IPS-NIHi7 (cell line): ENCODE measurements around the gene POLR3E.
A peak's percentile ranks its signal among the peaks of the same experiment; 100 is the strongest.

Source experiments
- DNase-seq: peaks from one replicate; pipeline ENCODE4 v3.0.0; 2012; ENCODE audit warnings: mixed read lengths; ENCODE audit errors: extremely low spot score

The POLR3E gene, protein sequence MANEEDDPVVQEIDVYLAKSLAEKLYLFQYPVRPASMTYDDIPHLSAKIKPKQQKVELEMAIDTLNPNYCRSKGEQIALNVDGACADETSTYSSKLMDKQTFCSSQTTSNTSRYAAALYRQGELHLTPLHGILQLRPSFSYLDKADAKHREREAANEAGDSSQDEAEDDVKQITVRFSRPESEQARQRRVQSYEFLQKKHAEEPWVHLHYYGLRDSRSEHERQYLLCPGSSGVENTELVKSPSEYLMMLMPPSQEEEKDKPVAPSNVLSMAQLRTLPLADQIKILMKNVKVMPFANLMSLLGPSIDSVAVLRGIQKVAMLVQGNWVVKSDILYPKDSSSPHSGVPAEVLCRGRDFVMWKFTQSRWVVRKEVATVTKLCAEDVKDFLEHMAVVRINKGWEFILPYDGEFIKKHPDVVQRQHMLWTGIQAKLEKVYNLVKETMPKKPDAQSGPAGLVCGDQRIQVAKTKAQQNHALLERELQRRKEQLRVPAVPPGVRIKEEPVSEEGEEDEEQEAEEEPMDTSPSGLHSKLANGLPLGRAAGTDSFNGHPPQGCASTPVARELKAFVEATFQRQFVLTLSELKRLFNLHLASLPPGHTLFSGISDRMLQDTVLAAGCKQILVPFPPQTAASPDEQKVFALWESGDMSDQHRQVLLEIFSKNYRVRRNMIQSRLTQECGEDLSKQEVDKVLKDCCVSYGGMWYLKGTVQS

DNA sequence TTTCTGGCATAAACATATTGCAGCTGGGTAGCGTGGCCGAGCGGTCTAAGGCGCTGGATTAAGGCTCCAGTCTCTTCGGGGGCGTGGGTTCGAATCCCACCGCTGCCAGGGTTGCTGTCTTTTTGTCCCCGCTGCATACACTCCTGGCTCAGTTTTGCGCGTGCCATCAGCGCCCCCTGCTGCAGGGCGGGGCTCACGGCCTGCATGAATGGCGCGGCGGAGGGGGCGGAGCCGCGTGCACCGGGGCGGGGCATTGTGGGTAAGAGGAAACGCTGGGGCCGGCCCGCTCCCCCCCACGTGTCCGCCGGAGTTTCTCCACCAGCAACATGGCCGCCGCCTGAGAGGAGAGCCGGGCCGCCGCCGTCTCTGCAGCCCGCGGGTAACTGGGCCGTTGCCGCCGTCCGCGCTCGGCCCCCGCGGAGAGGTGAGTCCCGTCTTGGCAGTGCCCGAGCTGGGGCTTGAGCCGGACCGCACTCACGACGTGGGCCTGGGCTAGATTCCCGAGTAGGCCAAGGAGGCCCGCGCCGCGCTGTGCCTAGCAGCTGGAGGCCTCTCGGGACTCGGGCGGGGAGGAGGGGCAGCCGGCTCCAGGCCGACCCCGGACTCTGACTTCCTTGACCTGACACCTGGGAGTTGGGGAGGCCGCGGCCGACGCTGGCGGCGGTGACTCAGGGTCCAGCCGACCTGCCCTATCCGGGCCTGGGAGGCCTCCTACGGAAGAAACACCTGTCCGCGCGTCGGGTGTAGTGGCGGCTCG lies at the start of gene POLR3E:
TSS of gene POLR3E (plus strand) at position 296 of the 757 bp plus-strand sequence. CDS start 5,560 bp downstream, outside the sequence.
- DNase-seq, result peak; percentile 97

DNA sequence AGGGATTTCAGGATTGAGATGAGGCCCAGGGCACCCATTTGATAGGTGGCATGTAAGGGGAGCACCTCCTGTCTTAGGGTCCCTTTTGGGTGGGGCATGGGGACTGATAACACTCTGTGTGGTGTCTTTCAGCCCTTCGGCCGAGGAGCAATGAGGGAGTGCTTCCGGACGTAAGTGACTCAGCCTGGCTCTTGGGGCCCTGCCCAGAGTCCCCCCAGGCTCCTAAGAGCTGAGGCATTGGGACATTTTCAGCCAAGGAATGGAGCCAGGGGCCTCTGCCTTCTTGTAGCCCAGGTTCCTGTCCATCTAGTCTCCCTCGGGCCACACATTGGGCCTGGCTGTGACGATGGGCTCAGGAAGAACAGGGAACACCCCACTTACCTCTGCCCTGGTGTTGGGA lies 46.7 kb upstream of the POLR3E start:
- DNase-seq, result no peak

DNA sequence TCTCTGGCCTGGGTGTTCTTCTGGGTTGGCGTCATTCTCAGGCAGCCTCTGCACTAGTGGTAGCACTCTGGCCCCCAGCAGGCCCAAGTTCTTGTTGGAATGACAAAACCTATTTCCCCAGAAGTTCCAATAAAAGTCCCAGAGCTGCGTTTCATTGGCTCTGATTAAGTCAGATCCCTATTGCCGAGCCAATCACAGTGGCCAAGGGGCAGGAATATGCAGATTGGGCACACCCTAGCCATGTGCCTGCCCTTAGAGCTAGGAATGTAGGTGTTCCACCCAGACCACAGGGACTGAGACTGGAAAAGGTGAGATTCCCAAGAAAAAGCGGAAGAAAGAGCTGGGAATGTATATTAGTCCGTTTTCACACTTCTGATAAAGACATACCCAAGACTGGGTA lies 44.9 kb upstream of the POLR3E start:
- no peak for DNase-seq

DNA sequence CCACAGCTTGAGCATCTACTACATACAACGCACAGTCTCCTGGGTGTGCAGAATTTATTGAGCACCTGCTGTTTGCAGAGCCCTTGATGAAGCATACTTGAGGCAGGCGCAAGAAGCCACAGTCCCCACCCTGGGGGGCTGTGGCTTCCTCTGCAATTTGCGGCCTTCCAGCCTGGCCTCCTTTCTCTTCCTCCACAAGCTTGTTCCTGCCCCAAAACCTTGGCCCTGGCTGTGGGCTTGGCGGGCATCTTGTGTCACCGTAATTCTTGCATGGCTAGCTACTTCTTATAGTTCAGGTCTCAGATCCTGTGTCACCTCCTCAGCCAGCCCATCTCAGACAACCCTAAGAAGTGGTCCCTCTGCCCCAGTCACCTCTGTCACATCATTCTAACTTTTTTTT lies 43.9 kb upstream of the POLR3E start:
- no peak for DNase-seq

DNA sequence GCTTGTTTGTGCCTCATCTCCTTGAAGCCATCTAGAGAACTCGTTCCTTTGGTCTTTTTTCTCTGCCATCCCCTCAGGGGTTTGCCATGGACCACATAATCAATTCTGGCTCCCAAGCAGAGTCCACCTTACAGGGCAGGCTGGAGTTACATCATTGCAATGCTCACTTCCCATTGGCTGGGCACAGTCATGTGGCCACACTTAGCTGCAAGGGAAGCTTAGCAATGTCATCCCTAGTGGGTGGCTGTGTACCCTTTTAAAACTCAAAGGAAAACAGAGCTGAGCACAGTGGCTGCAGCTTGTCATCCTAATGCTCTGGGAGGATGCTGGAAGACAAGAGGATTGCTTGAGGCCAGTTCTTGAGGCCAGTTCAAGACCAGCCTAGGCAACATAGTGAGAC lies 41.9 kb upstream of the POLR3E start:
- no peak for DNase-seq

DNA sequence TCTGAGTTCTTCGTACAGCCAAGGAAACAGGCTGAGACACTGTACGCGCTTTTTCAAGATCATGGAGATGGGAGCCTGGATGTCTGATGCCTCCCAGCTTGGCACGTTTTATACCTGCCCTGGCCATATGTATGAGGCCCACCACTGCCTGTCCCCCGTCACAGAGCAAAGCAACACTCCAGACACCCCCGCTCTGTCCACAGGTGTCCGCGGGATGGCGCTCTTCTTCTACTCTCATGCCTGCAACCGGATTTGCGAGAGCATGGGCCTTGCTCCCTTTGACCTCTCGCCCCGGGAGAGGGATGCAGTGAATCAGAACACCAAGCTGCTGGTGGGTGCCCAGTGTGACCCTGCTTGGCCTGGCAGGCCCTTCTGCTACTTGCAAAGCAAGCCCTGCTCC lies 39.8 kb upstream of the POLR3E start:
- no peak for DNase-seq

DNA sequence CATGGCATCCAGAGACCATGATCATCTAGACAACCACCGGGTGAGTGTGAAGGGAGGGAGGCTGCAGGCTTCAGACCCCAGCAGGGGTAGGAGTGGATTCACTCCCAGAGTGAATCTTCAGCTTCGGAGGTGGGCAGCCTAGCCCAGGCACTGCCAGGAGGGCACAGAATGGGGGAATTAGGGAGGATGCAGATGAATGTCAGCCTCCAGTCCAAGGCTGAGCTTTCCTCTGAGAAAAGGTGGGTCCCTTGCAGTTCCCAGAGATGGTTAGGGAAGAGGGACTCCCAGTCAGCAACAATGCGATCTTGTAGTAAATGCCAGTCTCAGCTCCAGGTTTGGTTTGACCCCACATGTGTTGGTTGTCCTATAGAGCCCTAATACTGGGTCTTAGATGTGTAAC lies 36.7 kb upstream of the POLR3E start:
- DNase-seq, result no peak

DNA sequence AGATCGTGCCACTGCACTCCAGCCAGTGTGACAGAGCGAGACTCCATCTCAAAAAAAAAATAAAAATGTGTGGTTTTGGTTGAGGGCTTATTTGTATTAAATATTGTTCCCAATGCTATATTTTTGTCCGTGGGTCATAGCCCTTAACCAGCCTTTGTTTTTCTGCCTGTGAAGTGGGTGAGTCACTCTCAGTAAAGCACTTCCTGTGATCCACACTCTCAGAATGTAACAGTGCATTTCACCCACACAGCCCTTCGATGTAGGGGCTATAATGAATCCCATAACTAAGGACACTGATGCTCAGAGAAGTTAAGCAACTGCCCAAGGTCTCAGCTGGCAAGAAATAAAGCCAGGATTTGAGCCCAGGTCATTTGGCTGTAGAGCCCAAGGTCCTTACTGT lies 34.7 kb upstream of the POLR3E start:
- DNase-seq, result no peak

DNA sequence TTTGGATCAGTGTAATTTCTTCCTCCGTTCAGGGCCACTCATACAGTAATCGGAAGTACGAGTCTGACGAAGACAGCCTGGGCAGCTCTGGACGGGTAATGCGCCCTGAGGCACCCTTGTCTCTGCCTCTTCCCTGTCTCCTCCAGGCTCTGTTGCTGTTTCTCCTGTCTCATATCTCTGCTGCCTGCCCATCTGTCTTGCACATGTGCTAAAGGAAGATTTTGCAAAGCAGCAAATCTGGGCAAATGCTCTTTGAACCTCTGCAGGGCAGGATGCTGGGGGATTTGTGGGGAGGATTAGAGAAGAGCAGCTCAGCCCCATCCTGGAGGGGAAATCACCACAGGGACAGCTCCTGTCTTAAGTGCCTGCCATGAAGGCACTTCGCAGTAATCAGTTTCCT lies 32.4 kb upstream of the POLR3E start:
- DNase-seq, result no peak

DNA sequence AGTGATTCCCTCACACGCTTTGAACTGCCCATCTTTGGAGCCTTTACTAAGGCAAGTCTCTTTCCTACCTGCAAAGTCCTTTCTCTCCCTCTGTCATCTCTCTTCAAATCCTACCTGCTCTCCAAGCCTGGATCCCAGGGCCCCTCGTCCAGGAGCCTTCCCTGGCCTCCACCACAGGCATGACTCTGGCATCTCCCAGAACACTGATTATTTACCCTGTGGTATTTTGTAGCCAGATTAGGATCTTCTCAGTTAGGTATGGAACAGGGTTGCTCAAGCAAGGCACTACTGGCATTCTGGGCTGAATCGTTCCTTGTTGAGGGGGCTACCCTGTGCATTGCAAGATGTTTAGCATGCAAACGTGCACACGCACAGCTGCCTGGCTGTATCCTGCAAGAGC lies 31.9 kb upstream of the POLR3E start:
- DNase-seq, result no peak

DNA sequence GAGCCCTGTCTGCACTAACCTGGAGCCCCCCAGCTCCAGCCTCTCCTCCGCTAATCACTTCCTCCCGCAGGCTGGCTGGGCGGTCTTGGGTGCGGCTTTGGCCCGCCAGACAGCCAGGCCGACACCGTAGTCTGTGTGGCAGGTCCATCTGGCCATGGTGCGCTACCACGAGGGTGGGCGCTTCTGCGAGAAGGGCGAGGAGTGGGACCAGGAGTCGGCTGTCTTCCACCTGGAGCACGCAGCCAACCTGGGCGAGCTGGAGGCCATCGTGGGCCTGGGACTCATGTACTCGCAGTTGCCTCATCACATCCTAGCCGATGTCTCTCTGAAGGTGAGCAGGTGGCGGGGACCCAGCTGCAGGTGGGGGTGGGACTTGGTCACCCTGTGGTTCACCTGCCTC lies 30.7 kb upstream of the POLR3E start:
- DNase-seq, result no peak

DNA sequence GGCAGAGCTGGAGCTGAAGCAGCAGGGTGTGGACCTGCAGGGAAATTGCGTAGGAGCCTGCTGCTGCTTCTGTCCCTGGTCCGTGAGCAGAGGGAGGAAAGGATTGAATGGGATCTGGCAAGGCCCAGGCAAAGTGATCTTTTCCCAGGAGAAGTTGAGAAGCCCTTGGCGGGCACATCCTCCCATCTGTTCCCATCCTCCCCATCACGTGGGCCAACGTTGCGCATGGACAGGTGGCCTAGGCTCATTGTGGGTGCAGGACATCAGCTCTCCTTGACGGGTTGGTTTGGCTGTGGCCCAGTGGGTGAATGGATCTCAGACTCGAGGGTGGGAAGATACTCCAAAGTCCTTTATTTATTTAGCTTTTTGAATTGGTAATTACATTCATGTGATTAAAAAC lies 29.4 kb upstream of the POLR3E start:
- no peak for DNase-seq

DNA sequence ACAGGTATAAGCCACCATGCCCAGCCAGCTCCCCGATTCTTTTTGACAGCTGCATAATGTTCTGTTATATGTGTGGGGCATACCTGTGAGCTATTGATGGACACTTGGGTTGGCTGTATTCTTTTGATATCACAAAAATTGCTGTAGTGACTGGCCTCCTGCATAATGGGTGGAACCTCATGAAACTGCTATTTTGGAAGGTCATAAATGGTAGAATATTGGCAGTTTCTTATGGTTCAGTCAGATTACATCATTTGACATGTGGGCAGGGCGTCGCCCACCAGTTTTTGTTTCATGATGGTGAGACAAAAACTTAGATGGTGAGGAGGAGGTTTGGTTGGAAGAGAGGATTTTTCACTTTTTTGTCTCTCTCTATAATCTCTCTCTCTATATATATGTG lies 26.7 kb upstream of the POLR3E start:
- no peak for DNase-seq

DNA sequence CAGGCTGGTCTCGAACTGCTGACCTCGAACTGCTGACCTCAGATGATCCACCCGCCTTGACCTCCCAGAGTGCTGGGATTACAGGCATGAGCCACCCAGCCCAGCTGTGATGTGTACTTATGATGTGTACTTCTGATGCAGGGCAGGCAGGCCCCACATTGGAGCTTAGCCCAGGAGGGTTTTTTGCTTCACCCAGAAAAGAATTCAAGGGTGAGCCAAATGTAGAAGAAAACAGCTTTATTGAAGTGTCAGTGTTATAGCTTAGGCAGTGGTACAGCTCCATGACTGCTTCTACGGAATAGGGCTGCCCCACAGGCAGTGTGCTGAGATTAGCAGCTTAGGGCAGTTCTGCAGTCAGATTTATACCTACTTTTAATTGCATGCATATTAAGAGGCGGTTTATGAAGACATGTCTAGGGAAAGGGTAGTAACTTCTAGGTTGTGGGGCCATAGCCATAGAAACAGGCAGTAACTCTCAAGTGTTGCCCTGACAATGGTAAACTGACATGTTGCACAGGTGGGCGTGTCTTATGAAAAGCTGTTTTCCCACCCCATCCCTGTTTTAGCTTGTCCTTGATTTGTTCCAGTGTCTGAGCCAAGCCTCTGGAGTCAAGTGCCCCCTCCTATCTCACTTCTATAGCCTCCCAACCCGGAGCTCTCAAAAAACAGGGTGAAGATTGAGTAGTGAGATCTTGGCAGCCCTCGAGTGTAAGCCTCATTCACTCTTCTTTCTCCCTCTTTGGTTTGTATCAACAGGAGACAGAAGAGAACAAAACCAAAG lies 24.1 kb upstream of the POLR3E start:
- no peak for DNase-seq

DNA sequence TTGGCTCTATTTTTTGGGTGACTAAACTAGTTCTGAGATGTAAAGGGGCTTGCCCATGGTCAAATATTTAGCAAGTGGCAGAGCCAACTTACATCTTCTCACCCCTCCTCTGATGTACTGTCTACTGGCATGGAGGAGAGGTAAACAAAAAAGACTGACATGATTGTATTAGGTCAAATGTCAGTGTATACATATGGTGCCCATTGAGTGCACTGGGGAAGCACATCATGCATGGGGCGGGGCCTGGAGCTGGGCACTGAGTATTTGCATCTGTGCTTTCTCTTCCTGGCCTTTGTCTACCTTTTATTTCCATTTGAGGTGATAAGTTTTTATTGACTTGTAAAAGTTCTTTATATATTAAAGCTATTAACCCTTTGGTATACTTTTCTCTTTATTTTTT lies 22.3 kb upstream of the POLR3E start:
- DNase-seq, result no peak

DNA sequence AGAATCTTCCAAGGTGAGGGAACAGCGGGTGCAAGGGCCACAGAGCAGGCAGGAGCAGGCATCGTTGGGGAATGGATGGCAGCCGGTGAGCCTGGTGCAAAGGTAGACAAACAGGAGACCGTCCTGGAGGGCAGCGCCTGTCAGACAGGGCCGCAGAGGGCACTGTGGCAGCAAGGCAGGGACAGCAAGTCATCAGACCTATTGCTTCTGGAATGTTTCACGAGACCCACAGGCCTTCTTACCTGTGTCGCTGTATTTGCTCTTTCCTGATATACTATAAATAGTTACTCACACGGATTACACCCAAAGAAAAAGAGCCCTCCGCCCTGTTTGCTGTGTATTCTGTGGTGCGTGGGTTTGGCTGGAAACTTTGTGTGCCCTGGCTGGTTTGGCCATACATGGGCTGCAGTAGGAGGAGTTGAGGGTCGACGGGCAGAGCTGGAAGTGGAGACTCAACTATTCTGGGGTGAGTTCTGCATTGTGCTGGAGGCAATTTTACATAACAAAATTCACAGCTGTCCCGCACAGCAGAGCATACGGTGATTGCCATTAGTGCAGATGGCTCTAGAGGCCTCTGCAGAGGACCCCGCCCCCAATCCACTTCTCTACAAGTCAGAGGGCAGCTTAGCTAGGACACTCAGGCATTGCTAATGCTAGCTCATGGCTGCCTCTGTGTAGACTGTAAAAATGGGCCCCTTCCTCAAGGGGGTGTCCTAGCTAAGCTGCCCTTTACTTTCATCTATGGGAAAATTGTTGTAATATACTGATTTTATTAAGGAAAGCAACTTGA lies 18.6 kb upstream of the POLR3E start:
- peak; percentile 49 for DNase-seq

DNA sequence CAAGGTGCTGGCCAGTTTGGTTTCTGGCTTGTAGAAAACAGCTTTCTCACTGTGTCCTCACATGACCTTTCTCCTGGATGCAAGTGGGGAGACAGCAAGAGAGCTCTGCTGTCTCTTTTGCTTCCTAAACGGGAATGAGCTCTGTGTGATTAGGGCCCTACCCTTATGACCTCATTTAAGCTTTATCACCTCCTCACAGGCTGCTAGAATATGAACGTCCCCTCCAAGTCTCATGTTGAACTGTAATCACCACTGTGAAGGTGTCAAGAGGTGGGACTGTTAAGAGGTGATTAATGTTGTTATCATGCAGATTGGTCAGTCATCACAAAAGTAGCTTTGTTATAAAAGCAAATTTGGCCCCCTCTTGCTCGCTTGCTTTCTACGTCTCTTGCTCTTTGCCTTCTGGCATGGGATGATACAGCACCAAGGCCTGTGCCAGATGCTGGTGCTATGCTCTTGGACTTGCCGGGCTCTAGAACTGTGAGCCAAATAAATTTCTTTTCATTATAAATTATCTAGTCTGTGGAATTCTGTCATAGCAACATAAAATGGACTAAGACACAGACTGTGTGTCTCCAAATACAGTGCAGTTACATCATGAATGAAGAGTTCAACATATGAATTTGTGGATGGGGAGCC lies 14.8 kb upstream of the POLR3E start:
- no peak for DNase-seq

DNA sequence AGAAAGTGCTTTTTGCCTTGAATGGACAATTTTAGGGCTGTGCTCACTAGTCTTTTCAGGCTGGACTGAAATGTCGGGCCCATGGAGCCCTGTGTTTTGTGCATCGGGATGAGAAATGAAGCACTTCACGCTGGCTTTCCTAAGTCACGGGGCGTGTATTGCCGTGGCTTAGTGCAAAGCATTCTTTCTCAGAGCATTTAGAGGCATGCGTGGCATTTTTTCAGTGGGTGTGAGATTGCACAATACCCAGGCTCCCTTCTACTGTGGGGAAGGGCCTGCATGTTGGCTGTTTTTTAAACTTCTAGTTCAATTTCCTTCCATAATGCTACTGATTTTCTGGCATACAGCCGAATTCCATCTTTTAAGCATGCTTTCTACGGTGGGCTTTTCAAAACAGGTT lies 12.6 kb upstream of the POLR3E start:
- no peak for DNase-seq

DNA sequence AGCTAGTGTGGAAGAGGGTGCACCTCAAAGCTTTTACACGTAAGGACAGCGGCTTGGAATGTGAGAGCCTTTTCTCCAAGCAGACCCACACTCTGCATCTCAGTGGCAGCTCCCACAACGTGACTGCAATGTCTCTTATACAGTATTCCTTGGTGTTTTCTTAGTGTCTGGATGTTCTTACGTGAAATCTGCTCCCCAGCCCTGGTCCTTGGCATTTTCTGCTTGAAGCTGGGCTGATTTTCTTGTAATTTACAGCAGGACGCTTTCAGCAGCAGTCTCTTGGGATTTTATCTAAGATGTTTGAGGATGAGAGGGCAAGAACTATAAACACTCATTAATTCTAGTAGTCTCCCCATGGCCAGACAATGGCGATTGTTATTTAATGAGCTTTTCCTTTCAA lies 12.1 kb upstream of the POLR3E start:
- DNase-seq, result no peak

DNA sequence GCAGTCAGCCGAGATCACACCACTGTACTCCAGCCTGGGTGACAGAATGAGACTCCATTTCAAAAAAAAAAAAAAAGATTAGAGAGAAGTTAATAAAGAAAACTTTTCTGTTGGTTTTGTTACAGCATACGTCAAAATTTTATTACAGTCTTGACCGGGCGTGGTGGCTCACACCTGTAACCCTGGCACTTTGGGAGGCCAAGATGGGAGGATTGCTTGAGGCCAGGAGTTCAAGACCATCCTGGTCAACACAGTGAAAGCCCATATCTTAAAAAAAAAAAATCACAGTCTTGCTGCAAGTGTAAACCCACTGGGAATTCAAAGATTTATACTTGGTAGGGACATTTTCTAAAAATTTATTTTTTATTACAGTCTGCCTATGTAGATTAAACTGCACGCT lies 6.2 kb upstream of the POLR3E start:
- DNase-seq, result no peak
